SK-N-SH (cell line): ENCODE data around the gene TM4SF4. TPM values are rescaled to one million over a fixed set of nuclear protein-coding genes. Genes with fewer than 3 reads are reported as not detected.

ENCODE experiments used
- CTCF ChIA-PET: fragments of 300-600, 350-600 bp; formaldehyde crosslinking; extraction: SDS; loops from one replicate; lab custom pipeline; 2021; lab: Yijun Ruan, JAX
- POLR2A ChIA-PET: fragments of 350-600 bp; sonication (Branson Sonifier 250); formaldehyde crosslinking; extraction: SDS; loops from one replicate; lab custom pipeline; 2020; ENCODE audit warnings: antibody characterized with exemption, inconsistent platforms; lab: Yijun Ruan, JAX
- DNase-seq: peaks from one replicate; pipeline ENCODE4 v3.0.0; 2012
- H2AFZ ChIP-seq: fragments of 200-600 bp; sonication (generic); 2 replicates; pipeline ENCODE4 v1.8.1; 2016; ENCODE audit warnings: antibody characterized with exemption, mild to moderate bottlenecking, low read depth
- H3F3A ChIP-seq: fragments of 200-600 bp; sonication (generic); replicated peaks from 2 replicates; pipeline ENCODE3; 2016; ENCODE audit warnings: antibody characterized with exemption, mild to moderate bottlenecking; ENCODE audit not compliant: insufficient read depth
- H3K27ac ChIP-seq, 2 experiments: fragments of 200-500 bp in 1 of 2; fragments of 200-600 bp in 1 of 2; sonication (Bioruptor generic) in 1 of 2; sonication (generic), shearing (Covaris generic) in 1 of 2; 2 replicates each; pipeline versions ENCODE4 v1.5.1 to v1.6.1; 2014 to 2016; ENCODE audit warnings: low read depth in 2 of 2, inconsistent platforms in 1 of 2, low read length in 1 of 2, mild to moderate bottlenecking in 1 of 2, mixed read lengths in 1 of 2
- H3K27me3 ChIP-seq: fragments of 200-600 bp; sonication (generic), shearing (Covaris generic); 2 replicates; pipeline ENCODE4 v1.6.1; 2016; ENCODE audit warnings: mixed run types; ENCODE audit not compliant: insufficient read depth
- H3K36me3 ChIP-seq, 2 experiments: fragments of 200-500 bp in 1 of 2; fragments of 200-600 bp in 1 of 2; sonication (Bioruptor generic) in 1 of 2; sonication (generic) in 1 of 2; replicated peaks in 1 of 2; 2 replicates each; pipeline versions ENCODE3 to v1.5.1; 2014 to 2016; ENCODE audit warnings: low read length in 1 of 2, mild to moderate bottlenecking in 1 of 2; ENCODE audit not compliant: insufficient read depth in 2 of 2, control insufficient read depth in 1 of 2
- H3K4me1 ChIP-seq, 2 experiments: fragments of 200-500 bp in 1 of 2; fragments of 200-600 bp in 1 of 2; sonication (Bioruptor generic) in 1 of 2; sonication (generic), shearing (Covaris generic) in 1 of 2; 2 replicates each; pipeline versions ENCODE4 v1.5.1 to v1.6.1; 2014 to 2016; ENCODE audit warnings: low read depth in 1 of 2, low read length in 1 of 2, mixed run types in 1 of 2; ENCODE audit not compliant: insufficient read depth in 2 of 2, control insufficient read depth in 1 of 2
- H3K4me2 ChIP-seq: fragments of 200-600 bp; sonication (generic), shearing (Covaris generic); 2 replicates; pipeline ENCODE4 v1.6.1; 2017; ENCODE audit warnings: mixed run types
- H3K4me3 ChIP-seq, 2 experiments: fragments of 200-500 bp in 1 of 2; fragments of 200-600 bp in 1 of 2; sonication (Bioruptor generic) in 1 of 2; sonication (generic), shearing (Covaris generic) in 1 of 2; 2 replicates each; pipeline versions ENCODE4 v1.5.1 to v1.8.1; 2014 to 2016; ENCODE audit warnings: low read depth in 2 of 2, inconsistent platforms in 1 of 2, low read length in 1 of 2, mild to moderate bottlenecking in 1 of 2, mixed read lengths in 1 of 2, moderate library complexity in 1 of 2
- H3K79me2 ChIP-seq: fragments of 200-600 bp; sonication (generic); 2 replicates; pipeline ENCODE4 v1.8.1; 2017; ENCODE audit warnings: mild to moderate bottlenecking; ENCODE audit not compliant: insufficient read depth
- H3K9ac ChIP-seq: fragments of 200-600 bp; sonication (generic); 2 replicates; pipeline ENCODE4 v1.6.1; 2017; ENCODE audit warnings: mixed run types
- H3K9me2 ChIP-seq: fragments of 200-600 bp; sonication (generic); 2 replicates; pipeline ENCODE4 v1.6.1; 2017; ENCODE audit warnings: mixed run types
- H3K9me3 ChIP-seq: fragments of 200-600 bp; sonication (generic); 2 replicates; pipeline ENCODE4 v1.6.1; 2017; ENCODE audit warnings: mixed run types, mild to moderate bottlenecking, moderate library complexity
- H4K20me1 ChIP-seq: fragments of 200-600 bp; sonication (generic); 2 replicates; pipeline ENCODE4 v1.6.1; 2017; ENCODE audit warnings: mild to moderate bottlenecking, mixed run types; ENCODE audit not compliant: insufficient read depth
- ELF1 ChIP-seq: IDR thresholded peaks from 2 replicates; pipeline ENCODE4 v1.4.0; 2012
- FOSL2 ChIP-seq: IDR thresholded peaks from 2 replicates; pipeline ENCODE4 v1.4.0; 2012; ENCODE audit warnings: low read depth, mild to moderate bottlenecking, moderate library complexity, borderline replicate concordance
- FOXJ3 ChIP-seq: sonication (generic); formaldehyde crosslinking; IDR thresholded peaks from 2 replicates; pipeline ENCODE4 v1.5.1; 2020; ENCODE audit warnings: mild to moderate bottlenecking, missing genetic modification reagents
- GABPA ChIP-seq: IDR thresholded peaks from 2 replicates; pipeline ENCODE4 v1.4.0; 2012; ENCODE audit warnings: low read depth, mild to moderate bottlenecking
- JUND ChIP-seq: IDR thresholded peaks from 2 replicates; pipeline ENCODE4 v1.4.0; 2012
- MXI1 ChIP-seq: IDR thresholded peaks from 2 replicates; pipeline ENCODE4 v1.6.1; 2012; ENCODE audit warnings: mild to moderate bottlenecking, low read depth, low read length, improper control_type of control experiment
- PBX3 ChIP-seq: IDR thresholded peaks from 2 replicates; pipeline ENCODE4; 2012
- RFX5 ChIP-seq: IDR thresholded peaks from 2 replicates; pipeline ENCODE4 v1.6.1; 2012; ENCODE audit warnings: mild to moderate bottlenecking, improper control_type of control experiment, low read length
- TAF1 ChIP-seq: IDR thresholded peaks from 2 replicates; pipeline ENCODE4 v1.6.1; 2012; ENCODE audit warnings: low read depth, mild to moderate bottlenecking, low read length, moderate library complexity, borderline replicate concordance
- USF1 ChIP-seq: IDR thresholded peaks from 2 replicates; pipeline ENCODE4 v1.4.0; 2012; ENCODE audit warnings: low read depth, borderline replicate concordance
- YY1 ChIP-seq: IDR thresholded peaks from 2 replicates; pipeline ENCODE4 v1.4.0; 2012; ENCODE audit warnings: low read depth, mild to moderate bottlenecking
- WGBS: methylation state at CpG from one replicate; pipeline ENCODE4 v1.1.6; 2017; ENCODE audit warnings: low lambda C conversion rate; 5-methylcytosine and 5-hydroxymethylcytosine counted together
- polyA plus RNA-seq, 3 experiments: library from polyadenylated mRNA; depleted of rRNA; stranded (reverse); fragments of >200 nt; gene quantifications; 2 replicates each; pipeline ENCODE4 v1.2.3, GENCODE V29; 2012
- TF ChIP-seq, protein P1 (sequence below): IDR thresholded peaks from 2 replicates; pipeline ENCODE4 v1.4.0; 2012; ENCODE audit warnings: low read depth
- TF ChIP-seq, protein P2 (sequence below): fragments of 150-350 bp; IDR thresholded peaks from 2 replicates; pipeline ENCODE4 v1.6.1; 2016; ENCODE audit warnings: mild to moderate bottlenecking, low read depth, low read length

Gene TM4SF4
- polyA plus RNA-seq, 1 of the 3 experiments (the other 2 are of a cell fraction) = 0.08 TPM

- no peak for TF ChIP-seq USF1
- no peak for TF ChIP-seq JUND
- TF ChIP-seq, all 33 proteins: peak for 0
These were observed 22.4 kb downstream of the TM4SF4 start (continued) for GRCh38 chr3:149496891-149497290.

- H3K36me3 ChIP-seq = no peaks in the 10 kb centered on the region
- peaks cover 16% of the 10 kb centered on the region for H3F3A ChIP-seq
- no peak for DNase-seq
- no peak overlapping the region for H3K4me3 ChIP-seq
- no peaks in the 10 kb centered on the region for H3K9me3 ChIP-seq
- TF ChIP-seq RFX5 (no peak), FOSL2 (no peak), GABPA (no peak), TAF1 (no peak), YY1 (no peak), FOXJ3 (CRISPR knock-in tag) (no peak), JUND (no peak), ELF1 (no peak), MXI1 (no peak)
- TF ChIP-seq, protein P1, sequence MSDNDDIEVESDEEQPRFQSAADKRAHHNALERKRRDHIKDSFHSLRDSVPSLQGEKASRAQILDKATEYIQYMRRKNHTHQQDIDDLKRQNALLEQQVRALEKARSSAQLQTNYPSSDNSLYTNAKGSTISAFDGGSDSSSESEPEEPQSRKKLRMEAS = no peak
- TF ChIP-seq, protein P2, sequence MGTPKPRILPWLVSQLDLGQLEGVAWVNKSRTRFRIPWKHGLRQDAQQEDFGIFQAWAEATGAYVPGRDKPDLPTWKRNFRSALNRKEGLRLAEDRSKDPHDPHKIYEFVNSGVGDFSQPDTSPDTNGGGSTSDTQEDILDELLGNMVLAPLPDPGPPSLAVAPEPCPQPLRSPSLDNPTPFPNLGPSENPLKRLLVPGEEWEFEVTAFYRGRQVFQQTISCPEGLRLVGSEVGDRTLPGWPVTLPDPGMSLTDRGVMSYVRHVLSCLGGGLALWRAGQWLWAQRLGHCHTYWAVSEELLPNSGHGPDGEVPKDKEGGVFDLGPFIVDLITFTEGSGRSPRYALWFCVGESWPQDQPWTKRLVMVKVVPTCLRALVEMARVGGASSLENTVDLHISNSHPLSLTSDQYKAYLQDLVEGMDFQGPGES = no peak
- TF ChIP-seq, all 33 proteins: peak for 0
- WGBS = 52% methylated on average over 4 of the region's 4 CpGs
- Histone ChIP-seq H3K27me3 (no peaks in the 10 kb centered on the region), H3K9ac (no peak overlapping the region), H3K4me2 (no peak overlapping the region), H3K4me1 (peaks cover 0 to 14% of the 10 kb centered on the region in 2 experiments; a peak in 2 of 4 replicates), H3K27ac (no peak overlapping the region), H3K79me2 (no peaks in the 10 kb centered on the region), H4K20me1 (no peaks in the 10 kb centered on the region), H3K9me2 (no peaks in the 10 kb centered on the region), H2AFZ (no peak overlapping the region)
- ChIA-PET POLR2A (no interaction called here), CTCF (interaction anchor here (1.0 to 1.3 kb wide), 5 partner anchors 9 to 310 kb away, joined by 3 to 5 read pairs (median 4); no protein-coding TSS in a partner anchor)
These were observed 23.6 kb downstream of the TM4SF4 start for GRCh38 chr3:149497966-149498670.

DNA sequence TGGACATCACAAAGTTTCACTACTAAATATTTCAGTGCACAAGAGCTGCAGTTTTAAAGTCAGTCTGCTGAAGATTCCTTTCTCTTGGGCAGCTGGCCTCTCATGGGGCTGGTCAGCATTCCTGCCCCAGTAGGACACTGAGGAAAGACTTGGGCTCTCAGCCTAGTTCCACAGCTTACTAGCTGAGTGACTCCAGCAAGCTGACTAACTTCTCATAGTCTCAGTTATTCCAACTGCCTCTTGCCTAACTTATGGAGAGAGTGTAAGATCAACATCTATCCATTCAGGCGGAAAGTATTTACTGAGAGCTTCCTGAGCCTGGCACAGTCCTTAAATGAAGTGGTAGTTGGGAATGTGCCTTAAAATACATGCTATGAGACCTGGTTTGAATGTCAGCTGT, 27.0 kb downstream of the TM4SF4 start:
- no peaks in the 10 kb centered on the region for H3K9me2 ChIP-seq
- peak overlapping the region in 1 of 2 experiments; percentile 52; a peak in 2 of 4 replicates for H3K27ac ChIP-seq
- no peaks in the 10 kb centered on the region for H4K20me1 ChIP-seq
- H3K9ac ChIP-seq = no peak overlapping the region
- H3F3A ChIP-seq = peaks cover 16% of the 10 kb centered on the region
- no peak overlapping the region for H3K4me2 ChIP-seq
- CTCF ChIA-PET = interaction anchor here (0.9 to 2.0 kb wide), 6 partner anchors 8 to 271 kb away, joined by 3 to 9 read pairs (median 4); no protein-coding TSS in a partner anchor
- no peak overlapping the region for H3K4me3 ChIP-seq
- H3K36me3 ChIP-seq = no peaks in the 10 kb centered on the region
- H2AFZ ChIP-seq = no peak overlapping the region
- H3K9me3 ChIP-seq = no peaks in the 10 kb centered on the region
- DNase-seq = no peak
- 89% methylated on average over 1 of the region's 1 CpG for WGBS
- TF ChIP-seq PBX3 = 0 out of 2 replicates have a peak, but pooled peaks have one; percentile 7
- TF ChIP-seq ELF1 = no peak
- H3K79me2 ChIP-seq = no peaks in the 10 kb centered on the region
- H3K27me3 ChIP-seq = no peaks in the 10 kb centered on the region
- POLR2A ChIA-PET = no interaction called here
- peaks cover 0 to 14% of the 10 kb centered on the region in 2 experiments; a peak in 1 of 4 replicates for H3K4me1 ChIP-seq
